ENCODE results near the gene RFPL4A. TPM values are rescaled to one million over a fixed set of nuclear protein-coding genes. Genes with fewer than 3 reads are reported as not detected.
"Not testable (repeated sequence)": the region's sequence is repeated elsewhere in the genome, so short reads cannot be mapped to it uniquely, and the experiment has no call there.

Gene RFPL4A
- not detected in 2 replicates for total RNA-seq

- H3K27ac Mint-ChIP-seq; CTCF ChIA-PET; ATAC-seq (ENCODE audit: low read depth); H3K4me1 Mint-ChIP-seq; DNase-seq; H3K36me3 Mint-ChIP-seq (ENCODE audit: low read depth); H3K4me3 Mint-ChIP-seq; POLR2A ChIA-PET; H3K9me3 Mint-ChIP-seq; intact Hi-C loops (cut with micrococcal nuclease): not testable (repeated sequence)
- H3K27me3 Mint-ChIP-seq, result peaks cover 13% of the 10 kb centered on the region
Observed at GRCh38 chr19:55758797-55759196, at the start of gene RFPL4A. RFPL4A (plus strand) TSS chr19:55759097; CDS start chr19:55761801, 2,704 bp downstream.

GRCh38 chr19:55711719-55712118 is 47.2 kb upstream of the RFPL4A start:
- Mint-ChIP-seq H3K4me3 (no peak overlapping the region), H3K9me3 (no peaks in the 10 kb centered on the region), H3K27ac (no peak overlapping the region), H3K27me3 (peaks cover 5% of the 10 kb centered on the region), H3K4me1 (peaks cover 2% of the 10 kb centered on the region), H3K36me3 (ENCODE audit: low read depth) (no peaks in the 10 kb centered on the region)
- ChIA-PET POLR2A (interaction anchor here (0.5 kb wide), 1 partner anchor 57 kb away, joined by 4 read pairs; the partner anchor contains the start of gene U2AF2), CTCF (no interaction called here)
- ATAC-seq (ENCODE audit: low read depth) (no peak), DNase-seq (no peak)
- intact Hi-C loops (cut with micrococcal nuclease), result no loop called here
- no peak for TF ChIP-seq CTCF (IDR thresholded peaks at IDR 0.05)

- peaks cover 11% of the 10 kb centered on the region for H3K27me3 Mint-ChIP-seq
- H3K36me3 Mint-ChIP-seq (ENCODE audit: low read depth), result no peaks in the 10 kb centered on the region
- H3K27ac Mint-ChIP-seq, result no peak overlapping the region
- peaks cover 2% of the 10 kb centered on the region for H3K4me1 Mint-ChIP-seq
- H3K9me3 Mint-ChIP-seq, result no peaks in the 10 kb centered on the region
- H3K4me3 Mint-ChIP-seq, result no peak overlapping the region
- no peak for DNase-seq
- intact Hi-C loops (cut with micrococcal nuclease), result no loop called here
- no peak for TF ChIP-seq CTCF (IDR thresholded peaks at IDR 0.05)
- ChIA-PET CTCF (no interaction called here), POLR2A (no interaction called here)
- no peak for ATAC-seq (ENCODE audit: low read depth)
Observed at GRCh38 chr19:55712804-55713631, 45.9 kb upstream of the RFPL4A start.

GRCh38 chr19:55716531-55716930 is 42.4 kb upstream of the RFPL4A start:
- intact Hi-C loops (cut with micrococcal nuclease), result no loop called here
- Mint-ChIP-seq H3K9me3 (peaks cover 8% of the 10 kb centered on the region), H3K4me3 (no peak overlapping the region), H3K36me3 (ENCODE audit: low read depth) (no peaks in the 10 kb centered on the region), H3K27ac (no peak overlapping the region), H3K4me1 (peaks cover 2% of the 10 kb centered on the region), H3K27me3 (peaks cover 34% of the 10 kb centered on the region)
- DNase-seq (no peak), ATAC-seq (ENCODE audit: low read depth) (no peak)
- TF ChIP-seq CTCF (IDR thresholded peaks at IDR 0.05), result no peak
- ChIA-PET CTCF (no interaction called here), POLR2A (no interaction called here)

GRCh38 chr19:55717251-55717650 is 41.6 kb upstream of the RFPL4A start:
- DNase-seq (no peak), ATAC-seq (ENCODE audit: low read depth) (no peak)
- ChIA-PET CTCF (no interaction called here), POLR2A (no interaction called here)
- intact Hi-C loops (cut with micrococcal nuclease), result no loop called here
- peaks cover 15% of the 10 kb centered on the region for H3K9me3 Mint-ChIP-seq
- H3K4me1 Mint-ChIP-seq, result peaks cover 2% of the 10 kb centered on the region
- H3K4me3 Mint-ChIP-seq, result no peak overlapping the region
- no peaks in the 10 kb centered on the region for H3K36me3 Mint-ChIP-seq (ENCODE audit: low read depth)
- H3K27ac Mint-ChIP-seq, result no peak overlapping the region
- no peak for TF ChIP-seq CTCF (IDR thresholded peaks at IDR 0.05)
- peaks cover 34% of the 10 kb centered on the region for H3K27me3 Mint-ChIP-seq

GRCh38 chr19:55717879-55718711 is 40.8 kb upstream of the RFPL4A start:
- POLR2A ChIA-PET; intact Hi-C loops (cut with micrococcal nuclease); H3K36me3 Mint-ChIP-seq (ENCODE audit: low read depth); DNase-seq; CTCF ChIA-PET; H3K4me1 Mint-ChIP-seq; ATAC-seq (ENCODE audit: low read depth); H3K4me3 Mint-ChIP-seq; H3K27ac Mint-ChIP-seq: not testable (repeated sequence)
- H3K27me3 Mint-ChIP-seq, result peaks cover 34% of the 10 kb centered on the region
- H3K9me3 Mint-ChIP-seq, result peaks cover 18% of the 10 kb centered on the region
